GM04503 (cell line): ENCODE measurements around the gene MST1R.
"Not testable (repeated sequence)": the region's sequence is repeated elsewhere in the genome, so short reads cannot be mapped to it uniquely, and the experiment has no call there.

Source experiments
- DNase-seq: peaks from one replicate; pipeline ENCODE4 v3.0.0-alpha.2; 2012; ENCODE audit warnings: low read depth

MST1R gene

GRCh38 chr3:49911124-49911420, 7.4 kb upstream of the MST1R start:
- DNase-seq, result no peak

GRCh38 chr3:49910409-49911123, 6.9 kb upstream of the MST1R start:
- no peak for DNase-seq

- no peak for DNase-seq
These were observed 4.9 kb upstream of the MST1R start for GRCh38 chr3:49908373-49909199.

- peak; percentile 11 for DNase-seq
These were observed 2.5 kb upstream of the MST1R start for GRCh38 chr3:49906073-49906743.

GRCh38 chr3:49904448-49904847, 775 bp upstream of the MST1R start:
- not testable (repeated sequence) for DNase-seq

- no peak for DNase-seq
These were observed 945 bp downstream of the MST1R start for GRCh38 chr3:49902511-49903345.

- DNase-seq, result peak; percentile 8
These were observed 2.0 kb downstream of the MST1R start for GRCh38 chr3:49901366-49902339.

GRCh38 chr3:49900491-49901153, 3.1 kb downstream of the MST1R start:
- DNase-seq, result peak; percentile 16

GRCh38 chr3:49899815-49900214, 3.9 kb downstream of the MST1R start:
- DNase-seq, result no peak

GRCh38 chr3:49898991-49899390, 4.7 kb downstream of the MST1R start:
- no peak for DNase-seq

GRCh38 chr3:49896345-49896744, 7.3 kb downstream of the MST1R start:
- DNase-seq, result no peak

- no peak for DNase-seq
These were observed 7.9 kb downstream of the MST1R start for GRCh38 chr3:49895791-49896190.

- no peak for DNase-seq
These were observed 14.4 kb downstream of the MST1R start for GRCh38 chr3:49889296-49889695.

GRCh38 chr3:49886922-49887265, 16.8 kb downstream of the MST1R start:
- no peak for DNase-seq

GRCh38 chr3:49883998-49884397, 19.7 kb downstream of the MST1R start:
- DNase-seq, result no peak

GRCh38 chr3:49882166-49882565, 21.5 kb downstream of the MST1R start:
- no peak for DNase-seq

GRCh38 chr3:49880581-49881315, 22.9 kb downstream of the MST1R start:
- no peak for DNase-seq

GRCh38 chr3:49879721-49880120, 24.0 kb downstream of the MST1R start:
- DNase-seq, result no peak

- no peak for DNase-seq
These were observed 25.0 kb downstream of the MST1R start for GRCh38 chr3:49878686-49879085.

GRCh38 chr3:49877716-49878115, 26.0 kb downstream of the MST1R start:
- DNase-seq, result no peak
